Sciatic nerve (tissue), 2 donors: ENCODE measurements around the gene DOK7. TPM values are rescaled to one million over a fixed set of nuclear protein-coding genes. Genes with fewer than 3 reads are reported as not detected.

Source experiments
- ATAC-seq: fragments of 200-7000 bp; cut with Tn5 transposase; one replicate; pipeline ENCODE4 v1.9.1; 2020; ENCODE audit warnings: mild to moderate bottlenecking, moderate library complexity
- DNase-seq: peaks from one replicate; pipeline ENCODE4 v3.0.0-alpha.2; 2020; ENCODE audit warnings: low spot score
- intact Hi-C: fragments of 100-400 bp; cut with DNase I; formaldehyde crosslinking; loops from one replicate; pipeline ENCODE4 v1.14.2; 2022
- total RNA-seq: library from RNA; stranded (reverse); fragmentation: NEBNext Ultra II Directional; extraction: Animal tissue kit (Norgen Biotek cat#: 25700); gene quantifications from one replicate; pipeline ENCODE4 v1.2.1, GENCODE V29; 2021
- donor health status: DM: no; HTN: no; CAD: no.
- donor health status: DM: no; HTN: no; CAD: no.

The DOK7 gene
- total RNA-seq = not detected

GRCh38 chr4:3462790-3463415 is at the start of gene DOK7:
Gene DOK7, plus strand, starts transcription at chr4:3463306. Its CDS starts 70 bp downstream, at chr4:3463376.
- no peak for DNase-seq
- no peak for ATAC-seq
- intact Hi-C loops = no loop called here

- intact Hi-C loops = no loop called here
- ATAC-seq = peak; percentile 48
- peak; percentile 55 for DNase-seq
Observed at GRCh38 chr4:3413675-3414420, 49.3 kb upstream of the DOK7 start.

GRCh38 chr4:3414421-3415279 is 48.5 kb upstream of the DOK7 start:
- peak; percentile 61 for DNase-seq
- intact Hi-C loops = no loop called here
- peak; percentile 82 for ATAC-seq

- intact Hi-C loops = no loop called here
- ATAC-seq (peak; percentile 78), DNase-seq (peak; percentile 59)
Observed at GRCh38 chr4:3415471-3416141, 47.5 kb upstream of the DOK7 start.

GRCh38 chr4:3416270-3416669 is 46.8 kb upstream of the DOK7 start:
- DNase-seq = peak; percentile 26
- no peak for ATAC-seq
- intact Hi-C loops = no loop called here

GRCh38 chr4:3416821-3417221 is 46.3 kb upstream of the DOK7 start:
- DNase-seq (peak; percentile 41), ATAC-seq (no peak)
- intact Hi-C loops = no loop called here

- ATAC-seq (no peak), DNase-seq (peak; percentile 49)
- intact Hi-C loops = no loop called here
Observed at GRCh38 chr4:3417448-3417847, 45.7 kb upstream of the DOK7 start.

- no peak for ATAC-seq
- peak; percentile 52 for DNase-seq
- intact Hi-C loops = no loop called here
Observed at GRCh38 chr4:3418029-3418762, 44.9 kb upstream of the DOK7 start.

GRCh38 chr4:3419836-3420605 is 43.1 kb upstream of the DOK7 start:
- intact Hi-C loops = no loop called here
- ATAC-seq (no peak), DNase-seq (peak; percentile 46)

GRCh38 chr4:3420606-3420955 is 42.5 kb upstream of the DOK7 start:
- ATAC-seq = no peak

GRCh38 chr4:3420956-3421355 is 42.1 kb upstream of the DOK7 start:
- intact Hi-C loops = no loop called here
- ATAC-seq (no peak), DNase-seq (no peak)

More at GRCh38 chr4:3420606-3420955, 42.5 kb upstream of the DOK7 start:
- intact Hi-C loops = no loop called here
- no peak for DNase-seq

- DNase-seq (no peak), ATAC-seq (peak; percentile 29)
- intact Hi-C loops = no loop called here
Observed at GRCh38 chr4:3421470-3421869, 41.6 kb upstream of the DOK7 start.

- ATAC-seq = no peak
- intact Hi-C loops = no loop called here
- no peak for DNase-seq
Observed at GRCh38 chr4:3422241-3422801, 40.8 kb upstream of the DOK7 start.

- ATAC-seq = no peak
- DNase-seq = no peak
- intact Hi-C loops = no loop called here
Observed at GRCh38 chr4:3422808-3423297, 40.3 kb upstream of the DOK7 start.

- DNase-seq = no peak
- intact Hi-C loops = no loop called here
- ATAC-seq = no peak
Observed at GRCh38 chr4:3423406-3423805, 39.7 kb upstream of the DOK7 start.

GRCh38 chr4:3423952-3424351 is 39.2 kb upstream of the DOK7 start:
- intact Hi-C loops = no loop called here
- no peak for DNase-seq
- ATAC-seq = no peak

- ATAC-seq = no peak
- DNase-seq = no peak
- intact Hi-C loops = no loop called here
Observed at GRCh38 chr4:3424522-3425095, 38.5 kb upstream of the DOK7 start.
